HEK293 (cell line): ENCODE measurements around the gene PAM.
A peak's percentile ranks its signal among the peaks of the same experiment; 100 is the strongest.

ENCODE experiments used
- CTCF ChIA-PET: fragments of 350-600 bp; formaldehyde crosslinking; extraction: SDS; loops from one replicate; lab custom pipeline; 2021; ENCODE audit warnings: antibody characterized with exemption; lab: Yijun Ruan, JAX
- POLR2A ChIA-PET: fragments of 300-600 bp; formaldehyde crosslinking; extraction: SDS; loops from one replicate; lab custom pipeline; 2020; ENCODE audit warnings: antibody characterized with exemption, inconsistent platforms; lab: Yijun Ruan, JAX
- H3K27ac ChIP-seq: fragments of 200-500 bp; sonication (Bioruptor generic); 2 replicates; pipeline ENCODE4 v1.5.1; 2014; ENCODE audit warnings: low read depth, low read length, control low read depth, inconsistent platforms; ENCODE audit errors: extremely low read depth
- H3K36me3 ChIP-seq, 2 experiments: fragments of 200-500 bp in 1 of 2; sonication (Bioruptor generic) in 1 of 2; 1 replicate in 1 of 2; 2 replicates in 1 of 2; pipeline ENCODE4 v1.5.1; 2014 to 2017; ENCODE audit warnings: inconsistent platforms in 2 of 2, low read length in 2 of 2; ENCODE audit not compliant: control insufficient read depth in 2 of 2, insufficient read depth in 1 of 2
- H3K4me1 ChIP-seq: fragments of 200-500 bp; sonication (Bioruptor generic); 2 replicates; pipeline ENCODE4 v1.5.1; 2014; ENCODE audit warnings: mild to moderate bottlenecking, low read length, inconsistent platforms; ENCODE audit not compliant: control insufficient read depth, insufficient read depth
- H3K4me3 ChIP-seq: 2 replicates; pipeline ENCODE4 v1.5.1; 2011; ENCODE audit warnings: low read depth, mild to moderate bottlenecking, control low read depth, low read length, moderate library complexity
- H3K9me3 ChIP-seq: fragments of 200-500 bp; sonication (Bioruptor generic); 2 replicates; pipeline ENCODE4 v1.5.1; 2014; ENCODE audit warnings: low read depth, low read length, inconsistent platforms; ENCODE audit not compliant: control insufficient read depth, insufficient read depth
- AEBP2 ChIP-seq: fragments of 450-650 bp; formaldehyde crosslinking; IDR thresholded peaks from 2 replicates; pipeline ENCODE4 v1.5.1; 2016; ENCODE audit warnings: missing biosample characterization, missing genetic modification characterization, borderline replicate concordance
- BCL11B ChIP-seq: fragments of 450-650 bp; formaldehyde crosslinking; IDR thresholded peaks from 2 replicates; pipeline ENCODE4 v1.5.1; 2016; ENCODE audit warnings: low read depth, missing biosample characterization, missing genetic modification characterization
- FEZF1 ChIP-seq: fragments of 450-650 bp; formaldehyde crosslinking; IDR thresholded peaks from 2 replicates; pipeline ENCODE4 v1.5.1; 2016; ENCODE audit warnings: missing biosample characterization, missing genetic modification characterization
- ZBTB17 ChIP-seq: fragments of 450-650 bp; formaldehyde crosslinking; IDR thresholded peaks from 2 replicates; pipeline ENCODE4 v1.5.1; 2016; ENCODE audit warnings: missing biosample characterization, missing genetic modification characterization
- ZBTB7A ChIP-seq: fragments of 450-650 bp; formaldehyde crosslinking; IDR thresholded peaks from 2 replicates; pipeline ENCODE4 v1.5.1; 2016; ENCODE audit warnings: low read depth, missing biosample characterization, missing genetic modification characterization
- ZNF114 ChIP-seq: fragments of 450-650 bp; formaldehyde crosslinking; IDR thresholded peaks from 2 replicates; pipeline ENCODE4 v1.5.0; 2017; ENCODE audit warnings: missing biosample characterization, missing genetic modification characterization
- ZNF169 ChIP-seq: fragments of 450-650 bp; formaldehyde crosslinking; IDR thresholded peaks from 2 replicates; pipeline ENCODE4 v1.5.1; 2016; ENCODE audit warnings: missing biosample characterization, missing genetic modification characterization
- ZNF221 ChIP-seq: fragments of 450-650 bp; formaldehyde crosslinking; IDR thresholded peaks from 2 replicates; pipeline ENCODE4 v1.5.1; 2017; ENCODE audit warnings: missing biosample characterization, missing genetic modification characterization, borderline replicate concordance
- ZNF239 ChIP-seq: fragments of 450-650 bp; formaldehyde crosslinking; IDR thresholded peaks from 2 replicates; pipeline ENCODE4 v1.5.1; 2016; ENCODE audit warnings: missing biosample characterization, missing genetic modification characterization
- ZNF335 ChIP-seq: fragments of 450-650 bp; formaldehyde crosslinking; conservative IDR thresholded peaks from 2 replicates; pipeline ENCODE4 v1.5.1; 2016; ENCODE audit warnings: missing biosample characterization, missing genetic modification characterization
- ZNF366 ChIP-seq: fragments of 450-650 bp; formaldehyde crosslinking; conservative IDR thresholded peaks from 2 replicates; pipeline ENCODE4 v1.5.1; 2016; ENCODE audit warnings: missing biosample characterization, missing genetic modification characterization
- ZNF521 ChIP-seq: fragments of 450-650 bp; formaldehyde crosslinking; IDR thresholded peaks from 2 replicates; pipeline ENCODE4 v1.5.1; 2017; ENCODE audit warnings: missing biosample characterization, mild to moderate bottlenecking, missing genetic modification characterization
- ZNF610 ChIP-seq: fragments of 450-650 bp; formaldehyde crosslinking; IDR thresholded peaks from 2 replicates; pipeline ENCODE4 v1.5.1; 2016; ENCODE audit warnings: missing biosample characterization, missing genetic modification characterization, borderline replicate concordance
- ZNF624 ChIP-seq: fragments of 450-650 bp; formaldehyde crosslinking; IDR thresholded peaks from 2 replicates; pipeline ENCODE4 v1.5.1; 2017; ENCODE audit warnings: missing biosample characterization, missing genetic modification characterization
- ZNF626 ChIP-seq: fragments of 450-650 bp; sonication (Bioruptor Pico); formaldehyde crosslinking; IDR thresholded peaks from 2 replicates; pipeline ENCODE4 v1.5.1; 2018; ENCODE audit warnings: missing biosample characterization, missing genetic modification characterization, inconsistent platforms
- ZNF747 ChIP-seq: fragments of 450-650 bp; formaldehyde crosslinking; IDR thresholded peaks from 2 replicates; pipeline ENCODE4 v1.5.1; 2016; ENCODE audit warnings: missing biosample characterization, missing genetic modification characterization
- ZNF768 ChIP-seq: fragments of 450-650 bp; formaldehyde crosslinking; IDR thresholded peaks from 2 replicates; pipeline ENCODE4 v1.5.1; 2018; ENCODE audit warnings: missing biosample characterization, mild to moderate bottlenecking, missing genetic modification characterization
- ZNF776 ChIP-seq: fragments of 450-650 bp; formaldehyde crosslinking; IDR thresholded peaks from 2 replicates; pipeline ENCODE4 v1.5.0; 2017; ENCODE audit warnings: missing biosample characterization, missing genetic modification characterization, borderline replicate concordance
- ZNF785 ChIP-seq: fragments of 450-650 bp; formaldehyde crosslinking; IDR thresholded peaks from 2 replicates; pipeline ENCODE4 v1.5.1; 2016; ENCODE audit warnings: missing biosample characterization, missing genetic modification characterization
- ZSCAN18 ChIP-seq: fragments of 450-650 bp; formaldehyde crosslinking; IDR thresholded peaks from 2 replicates; pipeline ENCODE4 v1.5.1; 2016; ENCODE audit warnings: missing biosample characterization, missing genetic modification characterization
- TF ChIP-seq, protein P1 (sequence below): fragments of 450-650 bp; formaldehyde crosslinking; IDR thresholded peaks from 2 replicates; pipeline ENCODE4 v1.5.1; 2016; ENCODE audit warnings: missing biosample characterization, missing genetic modification characterization
- TF ChIP-seq, protein P2 (sequence below): fragments of 450-650 bp; formaldehyde crosslinking; IDR thresholded peaks from 2 replicates; pipeline ENCODE4 v1.5.1; 2016; ENCODE audit warnings: missing biosample characterization, missing genetic modification characterization
- TF ChIP-seq, protein P3 (sequence below): fragments of 450-650 bp; formaldehyde crosslinking; IDR thresholded peaks from 2 replicates; pipeline ENCODE4 v1.5.1; 2016; ENCODE audit warnings: missing biosample characterization, missing genetic modification characterization
- TF ChIP-seq, protein P4 (sequence below): fragments of 450-650 bp; formaldehyde crosslinking; IDR thresholded peaks from 2 replicates; pipeline ENCODE4 v1.5.1; 2016; ENCODE audit warnings: missing biosample characterization, missing genetic modification characterization

The PAM gene

DNA sequence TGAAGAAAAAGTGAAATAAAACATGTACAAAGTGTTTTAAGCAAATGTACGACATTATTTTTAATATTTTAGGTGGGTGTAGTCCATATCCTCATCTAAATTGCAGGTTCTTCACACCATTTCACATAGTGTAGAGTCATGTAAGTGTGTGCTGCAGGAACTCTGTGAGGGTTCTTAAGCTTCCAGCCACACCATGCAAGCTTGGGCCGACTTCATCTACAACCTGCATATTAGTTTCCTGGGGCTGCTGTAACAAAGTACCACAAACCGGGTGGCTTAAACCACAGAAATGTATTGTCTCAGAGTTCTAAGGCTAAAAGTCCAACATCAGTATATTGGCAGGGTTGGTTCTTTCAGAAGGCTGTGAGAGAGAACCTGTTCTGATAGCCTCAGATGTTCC lies 10.2 kb downstream of the PAM start (continued):
- TF ChIP-seq BCL11B (tag by site-specific recombination) (no peak), ZBTB17 (tag by site-specific recombination) (no peak), ZNF366 (tag by site-specific recombination) (no peak), ZNF239 (tag by site-specific recombination) (no peak)
- TF ChIP-seq, all 188 proteins: peak for 0

GRCh38 chr5:102766295-102767090 lies 11.4 kb downstream of the PAM start:
- Histone ChIP-seq H3K9me3 (no peaks in the 10 kb centered on the region), H3K4me1 (peaks cover 16% of the 10 kb centered on the region), H3K36me3 (no peaks in the 10 kb centered on the region), H3K4me3 (no peak overlapping the region), H3K27ac (no peak overlapping the region)
- ChIA-PET CTCF (interaction anchor here (1.5 kb wide), 1 partner anchor 14 kb away, joined by 5 read pairs; no protein-coding TSS in a partner anchor), POLR2A (no interaction called here)
- TF ChIP-seq, protein P1, sequence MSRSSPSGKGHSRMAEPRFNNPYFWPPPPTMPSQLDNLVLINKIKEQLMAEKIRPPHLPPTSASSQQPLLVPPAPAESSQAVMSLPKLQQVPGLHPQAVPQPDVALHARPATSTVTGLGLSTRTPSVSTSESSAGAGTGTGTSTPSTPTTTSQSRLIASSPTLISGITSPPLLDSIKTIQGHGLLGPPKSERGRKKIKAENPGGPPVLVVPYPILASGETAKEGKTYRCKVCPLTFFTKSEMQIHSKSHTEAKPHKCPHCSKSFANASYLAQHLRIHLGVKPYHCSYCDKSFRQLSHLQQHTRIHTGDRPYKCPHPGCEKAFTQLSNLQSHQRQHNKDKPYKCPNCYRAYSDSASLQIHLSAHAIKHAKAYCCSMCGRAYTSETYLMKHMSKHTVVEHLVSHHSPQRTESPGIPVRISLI (tag by site-specific recombination): peak; percentile 90
- TF ChIP-seq AEBP2 (tag by site-specific recombination) (no peak), ZNF610 (tag by site-specific recombination) (peak; percentile 99)

DNA sequence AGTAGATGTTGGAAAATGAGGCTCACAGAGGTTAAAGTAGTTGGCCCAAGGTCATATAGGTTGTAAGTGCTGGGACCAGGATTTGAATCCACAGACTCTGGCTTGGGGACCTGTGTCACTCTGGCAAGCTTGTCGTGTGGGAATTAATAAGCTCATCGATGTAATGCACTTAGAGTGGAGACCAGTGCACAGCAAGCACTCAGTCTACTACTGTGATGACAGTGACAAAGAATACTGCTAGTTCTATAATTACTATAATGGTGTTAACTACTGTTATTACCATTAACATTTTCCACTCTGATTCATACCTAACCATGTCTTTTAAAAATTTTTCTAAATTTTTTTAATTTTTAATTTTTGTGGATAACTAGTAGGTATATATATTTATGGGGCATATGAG lies 12.8 kb downstream of the PAM start:
- CTCF ChIA-PET: interaction anchor here (0.5 to 0.7 kb wide), 2 partner anchors 12 to 138 kb away, joined by 3 read pairs; no protein-coding TSS in a partner anchor
- POLR2A ChIA-PET: no interaction called here
- no peak for TF ChIP-seq ZNF521 (tag by site-specific recombination)
- no peak for TF ChIP-seq FEZF1
- TF ChIP-seq ZNF785: no peak
- TF ChIP-seq, protein P2, sequence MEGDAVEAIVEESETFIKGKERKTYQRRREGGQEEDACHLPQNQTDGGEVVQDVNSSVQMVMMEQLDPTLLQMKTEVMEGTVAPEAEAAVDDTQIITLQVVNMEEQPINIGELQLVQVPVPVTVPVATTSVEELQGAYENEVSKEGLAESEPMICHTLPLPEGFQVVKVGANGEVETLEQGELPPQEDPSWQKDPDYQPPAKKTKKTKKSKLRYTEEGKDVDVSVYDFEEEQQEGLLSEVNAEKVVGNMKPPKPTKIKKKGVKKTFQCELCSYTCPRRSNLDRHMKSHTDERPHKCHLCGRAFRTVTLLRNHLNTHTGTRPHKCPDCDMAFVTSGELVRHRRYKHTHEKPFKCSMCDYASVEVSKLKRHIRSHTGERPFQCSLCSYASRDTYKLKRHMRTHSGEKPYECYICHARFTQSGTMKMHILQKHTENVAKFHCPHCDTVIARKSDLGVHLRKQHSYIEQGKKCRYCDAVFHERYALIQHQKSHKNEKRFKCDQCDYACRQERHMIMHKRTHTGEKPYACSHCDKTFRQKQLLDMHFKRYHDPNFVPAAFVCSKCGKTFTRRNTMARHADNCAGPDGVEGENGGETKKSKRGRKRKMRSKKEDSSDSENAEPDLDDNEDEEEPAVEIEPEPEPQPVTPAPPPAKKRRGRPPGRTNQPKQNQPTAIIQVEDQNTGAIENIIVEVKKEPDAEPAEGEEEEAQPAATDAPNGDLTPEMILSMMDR (tag by site-specific recombination): no peak
- no peak for TF ChIP-seq ZNF114 (tag by site-specific recombination)
- no peak for TF ChIP-seq ZNF221
- no peak for TF ChIP-seq ZNF776 (tag by site-specific recombination)
- TF ChIP-seq, protein P3, sequence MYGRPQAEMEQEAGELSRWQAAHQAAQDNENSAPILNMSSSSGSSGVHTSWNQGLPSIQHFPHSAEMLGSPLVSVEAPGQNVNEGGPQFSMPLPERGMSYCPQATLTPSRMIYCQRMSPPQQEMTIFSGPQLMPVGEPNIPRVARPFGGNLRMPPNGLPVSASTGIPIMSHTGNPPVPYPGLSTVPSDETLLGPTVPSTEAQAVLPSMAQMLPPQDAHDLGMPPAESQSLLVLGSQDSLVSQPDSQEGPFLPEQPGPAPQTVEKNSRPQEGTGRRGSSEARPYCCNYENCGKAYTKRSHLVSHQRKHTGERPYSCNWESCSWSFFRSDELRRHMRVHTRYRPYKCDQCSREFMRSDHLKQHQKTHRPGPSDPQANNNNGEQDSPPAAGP (tag by site-specific recombination): no peak
- TF ChIP-seq ZNF747 (tag by site-specific recombination): no peak
- TF ChIP-seq ZNF626 (tag by site-specific recombination): no peak
- TF ChIP-seq ZNF335 (tag by site-specific recombination): no peak
- TF ChIP-seq, protein P4, sequence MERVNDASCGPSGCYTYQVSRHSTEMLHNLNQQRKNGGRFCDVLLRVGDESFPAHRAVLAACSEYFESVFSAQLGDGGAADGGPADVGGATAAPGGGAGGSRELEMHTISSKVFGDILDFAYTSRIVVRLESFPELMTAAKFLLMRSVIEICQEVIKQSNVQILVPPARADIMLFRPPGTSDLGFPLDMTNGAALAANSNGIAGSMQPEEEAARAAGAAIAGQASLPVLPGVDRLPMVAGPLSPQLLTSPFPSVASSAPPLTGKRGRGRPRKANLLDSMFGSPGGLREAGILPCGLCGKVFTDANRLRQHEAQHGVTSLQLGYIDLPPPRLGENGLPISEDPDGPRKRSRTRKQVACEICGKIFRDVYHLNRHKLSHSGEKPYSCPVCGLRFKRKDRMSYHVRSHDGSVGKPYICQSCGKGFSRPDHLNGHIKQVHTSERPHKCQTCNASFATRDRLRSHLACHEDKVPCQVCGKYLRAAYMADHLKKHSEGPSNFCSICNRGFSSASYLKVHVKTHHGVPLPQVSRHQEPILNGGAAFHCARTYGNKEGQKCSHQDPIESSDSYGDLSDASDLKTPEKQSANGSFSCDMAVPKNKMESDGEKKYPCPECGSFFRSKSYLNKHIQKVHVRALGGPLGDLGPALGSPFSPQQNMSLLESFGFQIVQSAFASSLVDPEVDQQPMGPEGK: no peak
- TF ChIP-seq ZBTB7A: no peak
- TF ChIP-seq ZNF624 (tag by site-specific recombination): no peak
- TF ChIP-seq ZNF768 (tag by site-specific recombination): no peak
- TF ChIP-seq ZNF169 (tag by site-specific recombination): no peak
- no peak for TF ChIP-seq ZSCAN18 (tag by site-specific recombination)

More for the DNA sequence above, 12.8 kb downstream of the PAM start:
- Histone ChIP-seq H3K9me3 (no peaks in the 10 kb centered on the region), H3K4me3 (no peak overlapping the region), H3K27ac (no peak overlapping the region), H3K4me1 (peaks cover 4% of the 10 kb centered on the region; the same call in 1 of the 2 replicates), H3K36me3 (no peaks in the 10 kb centered on the region)
